ENCODE results near the gene WWOX.

DNA sequence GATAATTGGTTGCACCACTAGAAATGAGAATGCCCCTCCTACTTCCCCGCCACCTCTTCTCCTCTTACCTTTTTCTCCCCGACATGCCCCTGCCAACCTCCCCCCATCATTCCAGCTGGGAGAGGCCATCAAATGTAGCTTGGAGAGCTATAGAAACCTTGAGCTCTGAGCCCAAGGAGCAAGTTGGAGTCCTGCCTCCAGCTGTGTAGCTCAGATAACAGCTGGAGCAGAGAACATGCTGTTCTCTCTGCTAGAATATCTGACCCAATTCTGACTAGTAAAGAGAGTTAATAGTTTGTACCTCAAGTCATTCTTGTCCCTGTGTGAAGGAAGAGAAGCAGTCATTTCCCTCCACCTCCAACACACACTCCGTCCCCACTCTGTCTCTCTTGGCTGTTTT is 1010.8 kb downstream of the WWOX start:
- TF ChIP-seq, protein P1, sequence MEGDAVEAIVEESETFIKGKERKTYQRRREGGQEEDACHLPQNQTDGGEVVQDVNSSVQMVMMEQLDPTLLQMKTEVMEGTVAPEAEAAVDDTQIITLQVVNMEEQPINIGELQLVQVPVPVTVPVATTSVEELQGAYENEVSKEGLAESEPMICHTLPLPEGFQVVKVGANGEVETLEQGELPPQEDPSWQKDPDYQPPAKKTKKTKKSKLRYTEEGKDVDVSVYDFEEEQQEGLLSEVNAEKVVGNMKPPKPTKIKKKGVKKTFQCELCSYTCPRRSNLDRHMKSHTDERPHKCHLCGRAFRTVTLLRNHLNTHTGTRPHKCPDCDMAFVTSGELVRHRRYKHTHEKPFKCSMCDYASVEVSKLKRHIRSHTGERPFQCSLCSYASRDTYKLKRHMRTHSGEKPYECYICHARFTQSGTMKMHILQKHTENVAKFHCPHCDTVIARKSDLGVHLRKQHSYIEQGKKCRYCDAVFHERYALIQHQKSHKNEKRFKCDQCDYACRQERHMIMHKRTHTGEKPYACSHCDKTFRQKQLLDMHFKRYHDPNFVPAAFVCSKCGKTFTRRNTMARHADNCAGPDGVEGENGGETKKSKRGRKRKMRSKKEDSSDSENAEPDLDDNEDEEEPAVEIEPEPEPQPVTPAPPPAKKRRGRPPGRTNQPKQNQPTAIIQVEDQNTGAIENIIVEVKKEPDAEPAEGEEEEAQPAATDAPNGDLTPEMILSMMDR (conservative IDR thresholded peaks at IDR 0.05 in 1 of 2, IDR thresholded peaks at IDR 0.05 in 1 of 2; ENCODE audit: extremely low read depth in 1 of 2, insufficient read depth in 1 of 2, low read depth in 1 of 2, low read length in 2 of 2) = no peak
- no peak for TF ChIP-seq EZH2 (IDR thresholded peaks at IDR 0.05; ENCODE audit: borderline replicate concordance, low read length)

Measured in mammary epithelial cell (primary cell).